Activated T-cell treated with anti-CD3 and anti-CD28 coated beads, Interleukin-2, amount 50 U/mL, for 4 hours (primary cell): ENCODE data around the gene SEMA3D. TPM values are rescaled to one million over a fixed set of nuclear protein-coding genes. Genes with fewer than 3 reads are reported as not detected.
A peak's percentile ranks its signal among the peaks of the same experiment; 100 is the strongest.

Experiments used
- ATAC-seq, 2 donors: fragments of 200-7000 bp; cut with Tn5 transposase; one replicate each; pipeline ENCODE4 v1.10.0; 2021
- DNase-seq: peaks from one replicate; pipeline ENCODE4 v3.0.0-alpha.2; 2020
- H3K27me3 Mint-ChIP-seq: one replicate; pipeline ENCODE4 v1.8.0; 2021; ENCODE audit warnings: low read depth, mixed read lengths
- H3K36me3 Mint-ChIP-seq: one replicate; pipeline ENCODE4 v1.8.0; 2022; ENCODE audit warnings: mixed read lengths; ENCODE audit not compliant: insufficient read depth
- H3K4me1 Mint-ChIP-seq: one replicate; pipeline ENCODE4 v1.8.0; 2021; ENCODE audit warnings: low read depth, mixed read lengths
- H3K4me3 Mint-ChIP-seq: one replicate; pipeline ENCODE4 v1.8.0; 2021; ENCODE audit warnings: mild to moderate bottlenecking, moderate library complexity, mixed read lengths
- H3K9me3 Mint-ChIP-seq: one replicate; pipeline ENCODE4 v1.8.0; 2021; ENCODE audit warnings: mixed read lengths
- total RNA-seq, 3 donors: library from RNA; stranded (reverse); gene quantifications; one replicate each; pipeline ENCODE4 v1.2.1, GENCODE V29; 2021

The SEMA3D gene
- total RNA-seq, 3 donors from 2014 or later = 0.08 to 0.13 TPM; not detected in 1

- Mint-ChIP-seq H3K27me3 (no peaks in the 10 kb centered on the region), H3K9me3 (no peaks in the 10 kb centered on the region), H3K4me1 (no peaks in the 10 kb centered on the region), H3K4me3 (no peak overlapping the region), H3K36me3 (no peaks in the 10 kb centered on the region)
- DNase-seq (no peak), ATAC-seq (no peak)
Observed at GRCh38 chr7:85033263-85033662, 153.6 kb downstream of the SEMA3D start.

- no peak overlapping the region for H3K4me3 Mint-ChIP-seq
- ATAC-seq (no peak), DNase-seq (no peak)
- no peaks in the 10 kb centered on the region for H3K9me3 Mint-ChIP-seq
- no peaks in the 10 kb centered on the region for H3K36me3 Mint-ChIP-seq
- H3K27me3 Mint-ChIP-seq = no peaks in the 10 kb centered on the region
- no peaks in the 10 kb centered on the region for H3K4me1 Mint-ChIP-seq
Observed at GRCh38 chr7:85031475-85031874, 155.4 kb downstream of the SEMA3D start.

- Mint-ChIP-seq H3K4me1 (no peaks in the 10 kb centered on the region), H3K36me3 (no peaks in the 10 kb centered on the region), H3K27me3 (no peaks in the 10 kb centered on the region), H3K4me3 (no peak overlapping the region), H3K9me3 (no peaks in the 10 kb centered on the region)
- DNase-seq (no peak), ATAC-seq (no peak)
Observed at GRCh38 chr7:85030893-85031292, 156.0 kb downstream of the SEMA3D start.

GRCh38 chr7:85025312-85025756, 161.5 kb downstream of the SEMA3D start:
- no peak overlapping the region for H3K4me3 Mint-ChIP-seq
- ATAC-seq (no peak), DNase-seq (no peak)
- H3K27me3 Mint-ChIP-seq = no peaks in the 10 kb centered on the region
- no peaks in the 10 kb centered on the region for H3K36me3 Mint-ChIP-seq
- no peaks in the 10 kb centered on the region for H3K9me3 Mint-ChIP-seq
- no peaks in the 10 kb centered on the region for H3K4me1 Mint-ChIP-seq

GRCh38 chr7:85023916-85024315, 162.9 kb downstream of the SEMA3D start:
- H3K36me3 Mint-ChIP-seq = no peaks in the 10 kb centered on the region
- H3K4me3 Mint-ChIP-seq = no peak overlapping the region
- ATAC-seq (no peak), DNase-seq (no peak)
- H3K9me3 Mint-ChIP-seq = no peaks in the 10 kb centered on the region
- H3K4me1 Mint-ChIP-seq = no peaks in the 10 kb centered on the region
- H3K27me3 Mint-ChIP-seq = peaks cover 2% of the 10 kb centered on the region

GRCh38 chr7:85023066-85023712, 163.7 kb downstream of the SEMA3D start:
- no peaks in the 10 kb centered on the region for H3K4me1 Mint-ChIP-seq
- no peaks in the 10 kb centered on the region for H3K36me3 Mint-ChIP-seq
- ATAC-seq (no peak), DNase-seq (peak; percentile 5)
- peaks cover 2% of the 10 kb centered on the region for H3K27me3 Mint-ChIP-seq
- no peaks in the 10 kb centered on the region for H3K9me3 Mint-ChIP-seq
- no peak overlapping the region for H3K4me3 Mint-ChIP-seq

- Mint-ChIP-seq H3K27me3 (peaks cover 2% of the 10 kb centered on the region), H3K9me3 (no peaks in the 10 kb centered on the region), H3K4me3 (no peak overlapping the region), H3K4me1 (no peaks in the 10 kb centered on the region), H3K36me3 (no peaks in the 10 kb centered on the region)
- ATAC-seq (no peak), DNase-seq (no peak)
Observed at GRCh38 chr7:85022064-85022697, 164.7 kb downstream of the SEMA3D start.

- Mint-ChIP-seq H3K36me3 (no peaks in the 10 kb centered on the region), H3K27me3 (peaks cover 2% of the 10 kb centered on the region), H3K4me3 (no peak overlapping the region), H3K9me3 (no peaks in the 10 kb centered on the region), H3K4me1 (no peaks in the 10 kb centered on the region)
- ATAC-seq (no peak), DNase-seq (no peak)
Observed at GRCh38 chr7:85021101-85021704, 165.7 kb downstream of the SEMA3D start.

GRCh38 chr7:85019778-85020177, 167.1 kb downstream of the SEMA3D start:
- Mint-ChIP-seq H3K4me3 (no peak overlapping the region), H3K36me3 (no peaks in the 10 kb centered on the region), H3K27me3 (peaks cover 2% of the 10 kb centered on the region), H3K4me1 (no peaks in the 10 kb centered on the region), H3K9me3 (no peaks in the 10 kb centered on the region)
- ATAC-seq (no peak), DNase-seq (no peak)

- Mint-ChIP-seq H3K4me3 (no peak overlapping the region), H3K27me3 (peaks cover 2% of the 10 kb centered on the region), H3K4me1 (no peaks in the 10 kb centered on the region), H3K36me3 (no peaks in the 10 kb centered on the region), H3K9me3 (no peaks in the 10 kb centered on the region)
- no peak for DNase-seq
- no peak for ATAC-seq
Observed at GRCh38 chr7:85019176-85019575, 167.7 kb downstream of the SEMA3D start.

GRCh38 chr7:85018498-85018897, 168.4 kb downstream of the SEMA3D start:
- peaks cover 2% of the 10 kb centered on the region for H3K27me3 Mint-ChIP-seq
- H3K4me1 Mint-ChIP-seq = no peaks in the 10 kb centered on the region
- H3K36me3 Mint-ChIP-seq = no peaks in the 10 kb centered on the region
- H3K4me3 Mint-ChIP-seq = no peak overlapping the region
- ATAC-seq (no peak), DNase-seq (no peak)
- no peaks in the 10 kb centered on the region for H3K9me3 Mint-ChIP-seq

- no peaks in the 10 kb centered on the region for H3K4me1 Mint-ChIP-seq
Observed at GRCh38 chr7:85016286-85016685, 170.6 kb downstream of the SEMA3D start.

GRCh38 chr7:85014936-85015660, 171.8 kb downstream of the SEMA3D start:
- peaks cover under 1% of the 10 kb centered on the region for H3K27me3 Mint-ChIP-seq
- H3K4me1 Mint-ChIP-seq = no peaks in the 10 kb centered on the region
- ATAC-seq (no peak), DNase-seq (no peak)
- no peak overlapping the region for H3K4me3 Mint-ChIP-seq
- H3K36me3 Mint-ChIP-seq = no peaks in the 10 kb centered on the region
- no peaks in the 10 kb centered on the region for H3K9me3 Mint-ChIP-seq

More at GRCh38 chr7:85016286-85016685, 170.6 kb downstream of the SEMA3D start:
- no peak overlapping the region for H3K4me3 Mint-ChIP-seq
- ATAC-seq (no peak), DNase-seq (no peak)
- no peaks in the 10 kb centered on the region for H3K9me3 Mint-ChIP-seq
- no peaks in the 10 kb centered on the region for H3K36me3 Mint-ChIP-seq
- peaks cover 2% of the 10 kb centered on the region for H3K27me3 Mint-ChIP-seq

GRCh38 chr7:85011127-85011526, 175.7 kb downstream of the SEMA3D start:
- Mint-ChIP-seq H3K36me3 (no peaks in the 10 kb centered on the region), H3K4me3 (no peak overlapping the region), H3K4me1 (no peaks in the 10 kb centered on the region), H3K9me3 (no peaks in the 10 kb centered on the region), H3K27me3 (no peaks in the 10 kb centered on the region)
- ATAC-seq (no peak), DNase-seq (no peak)
